Measurements from ENCODE around the gene ONECUT1.

DNA sequence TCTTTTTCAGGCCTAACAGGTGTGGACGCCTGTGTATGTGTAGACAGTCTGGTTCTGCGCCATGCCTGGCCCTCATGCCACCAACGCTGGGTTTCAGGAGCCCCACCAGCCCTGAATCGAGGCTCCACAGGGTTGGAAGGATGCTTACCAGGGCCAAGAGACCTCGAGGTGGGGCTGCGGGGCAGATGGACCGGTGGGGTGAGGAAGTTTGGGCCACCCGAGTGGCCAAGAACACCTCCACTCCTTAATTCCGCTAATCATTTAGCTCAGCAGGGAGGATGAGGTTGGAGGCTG is 6.0 kb upstream of the ONECUT1 start:
- TF ChIP-seq, protein P1, sequence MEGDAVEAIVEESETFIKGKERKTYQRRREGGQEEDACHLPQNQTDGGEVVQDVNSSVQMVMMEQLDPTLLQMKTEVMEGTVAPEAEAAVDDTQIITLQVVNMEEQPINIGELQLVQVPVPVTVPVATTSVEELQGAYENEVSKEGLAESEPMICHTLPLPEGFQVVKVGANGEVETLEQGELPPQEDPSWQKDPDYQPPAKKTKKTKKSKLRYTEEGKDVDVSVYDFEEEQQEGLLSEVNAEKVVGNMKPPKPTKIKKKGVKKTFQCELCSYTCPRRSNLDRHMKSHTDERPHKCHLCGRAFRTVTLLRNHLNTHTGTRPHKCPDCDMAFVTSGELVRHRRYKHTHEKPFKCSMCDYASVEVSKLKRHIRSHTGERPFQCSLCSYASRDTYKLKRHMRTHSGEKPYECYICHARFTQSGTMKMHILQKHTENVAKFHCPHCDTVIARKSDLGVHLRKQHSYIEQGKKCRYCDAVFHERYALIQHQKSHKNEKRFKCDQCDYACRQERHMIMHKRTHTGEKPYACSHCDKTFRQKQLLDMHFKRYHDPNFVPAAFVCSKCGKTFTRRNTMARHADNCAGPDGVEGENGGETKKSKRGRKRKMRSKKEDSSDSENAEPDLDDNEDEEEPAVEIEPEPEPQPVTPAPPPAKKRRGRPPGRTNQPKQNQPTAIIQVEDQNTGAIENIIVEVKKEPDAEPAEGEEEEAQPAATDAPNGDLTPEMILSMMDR (IDR thresholded peaks at IDR 0.05; ENCODE audit: extremely low read depth in 1 of 2, insufficient read depth in 1 of 2, low read depth in 1 of 2, low read length in 2 of 2), result no peak
- TF ChIP-seq GATA2 (IDR thresholded peaks at IDR 0.05; ENCODE audit: insufficient read depth, insufficient read length, low read depth, low read length) (no peak), POLR2A (IDR thresholded peaks at IDR 0.05; ENCODE audit: low read depth, low read length) (no peak), EZH2 (IDR thresholded peaks at IDR 0.05; ENCODE audit: borderline replicate concordance, low read depth, low read length, severe bottlenecking) (peak; percentile 33)

All from endothelial cell of umbilical vein (primary cell).